ENCODE data around the gene KCNMB2.
A peak's percentile ranks its signal among the peaks of the same experiment; 100 is the strongest.

Gene KCNMB2

GRCh38 chr3:178802259-178802658 is 266.0 kb downstream of the KCNMB2 start:
- Mint-ChIP-seq H3K27me3 (no peaks in the 10 kb centered on the region), H3K9me3 (no peaks in the 10 kb centered on the region), H3K36me3 (no peaks in the 10 kb centered on the region), H3K4me1 (no peaks in the 10 kb centered on the region), H3K27ac (no peak overlapping the region), H3K4me3 (no peak overlapping the region)

DNA sequence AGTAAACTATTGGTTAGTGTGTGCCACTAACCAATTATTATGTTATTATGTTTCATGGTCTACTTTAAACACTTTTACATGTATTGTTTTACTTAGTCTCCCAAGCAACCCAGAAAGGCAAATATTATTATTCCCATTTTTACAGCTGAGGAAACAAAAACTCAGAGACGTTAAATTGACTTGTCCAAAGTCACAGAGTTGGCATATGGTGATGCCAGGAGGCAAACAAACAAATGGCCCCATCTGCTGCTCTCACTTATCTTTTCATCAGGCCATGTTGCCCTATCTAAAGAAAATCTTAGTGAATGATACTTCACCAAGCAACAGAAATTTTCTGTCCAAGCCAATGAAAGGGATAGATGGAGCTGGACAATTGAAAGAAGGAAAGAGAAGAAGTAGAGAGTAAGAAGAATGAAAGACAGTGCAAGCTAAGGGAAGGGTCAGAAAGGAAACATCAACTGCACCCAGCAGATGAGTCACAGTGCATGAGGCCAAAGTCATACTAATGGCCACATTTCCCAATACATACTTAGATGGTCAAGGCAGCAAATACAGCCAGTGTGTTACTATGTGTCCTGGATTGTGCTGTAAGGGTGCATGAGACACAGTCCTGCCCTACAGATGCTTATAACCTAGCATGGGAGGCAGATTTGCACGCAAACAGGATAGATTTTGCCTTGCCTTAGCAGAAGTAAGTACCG is 266.9 kb downstream of the KCNMB2 start:
- peak overlapping the region; percentile 68 for H3K27ac Mint-ChIP-seq
- no peaks in the 10 kb centered on the region for H3K9me3 Mint-ChIP-seq

DNA sequence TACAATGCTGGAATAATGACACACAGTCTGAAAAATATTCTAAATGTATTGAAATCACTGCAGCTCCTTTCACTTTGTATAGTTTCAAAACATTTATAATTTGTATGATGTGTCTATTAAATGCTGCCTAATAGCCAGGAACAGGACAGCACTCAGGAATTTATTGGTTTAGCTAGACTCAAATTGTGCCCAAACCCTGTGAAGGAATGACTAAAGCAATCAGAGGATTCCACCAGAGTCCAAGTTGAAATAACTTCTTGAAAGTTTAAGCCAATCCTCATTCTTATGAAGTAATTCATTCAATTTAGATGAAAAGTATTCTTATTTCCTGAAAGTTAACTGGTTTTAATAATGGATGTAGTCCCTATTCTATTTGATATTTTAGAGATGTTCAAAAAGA is 268.4 kb downstream of the KCNMB2 start:
- H3K36me3 Mint-ChIP-seq = no peaks in the 10 kb centered on the region
- H3K27me3 Mint-ChIP-seq = no peaks in the 10 kb centered on the region
- no peak overlapping the region for H3K4me3 Mint-ChIP-seq
- H3K4me1 Mint-ChIP-seq = no peaks in the 10 kb centered on the region
- no peaks in the 10 kb centered on the region for H3K9me3 Mint-ChIP-seq
- H3K27ac Mint-ChIP-seq = no peak overlapping the region

More for the DNA sequence above, 266.9 kb downstream of the KCNMB2 start:
- H3K27me3 Mint-ChIP-seq = no peaks in the 10 kb centered on the region
- H3K4me3 Mint-ChIP-seq = no peak overlapping the region
- no peaks in the 10 kb centered on the region for H3K36me3 Mint-ChIP-seq
- H3K4me1 Mint-ChIP-seq = no peaks in the 10 kb centered on the region

DNA sequence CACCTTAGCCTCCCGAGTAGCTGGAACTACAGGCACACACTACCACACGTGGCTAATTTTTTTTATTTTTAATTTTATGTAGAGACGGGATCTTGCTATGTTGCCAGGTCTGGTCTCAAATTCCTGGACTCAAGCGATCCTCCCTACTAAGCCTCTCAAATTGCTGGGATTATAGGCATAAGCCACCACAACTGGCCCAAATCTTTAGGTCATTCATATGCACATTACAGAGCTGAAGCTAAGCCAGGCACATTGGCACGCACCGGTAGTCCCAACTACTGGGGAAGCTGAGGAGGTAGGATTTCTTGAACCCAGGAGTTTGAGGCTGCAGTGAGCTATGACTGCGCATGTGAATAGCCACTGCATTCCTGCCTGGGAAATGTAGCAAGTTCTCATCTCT is 269.5 kb downstream of the KCNMB2 start:
- H3K4me1 Mint-ChIP-seq = no peaks in the 10 kb centered on the region
- H3K36me3 Mint-ChIP-seq = no peaks in the 10 kb centered on the region
- H3K27me3 Mint-ChIP-seq = no peaks in the 10 kb centered on the region
- H3K27ac Mint-ChIP-seq = no peak overlapping the region
- no peaks in the 10 kb centered on the region for H3K9me3 Mint-ChIP-seq
- H3K4me3 Mint-ChIP-seq = no peak overlapping the region

- H3K9me3 Mint-ChIP-seq = no peaks in the 10 kb centered on the region
- no peaks in the 10 kb centered on the region for H3K36me3 Mint-ChIP-seq
- no peak overlapping the region for H3K27ac Mint-ChIP-seq
- no peaks in the 10 kb centered on the region for H3K4me1 Mint-ChIP-seq
- H3K4me3 Mint-ChIP-seq = no peak overlapping the region
- H3K27me3 Mint-ChIP-seq = no peaks in the 10 kb centered on the region
These were observed 270.4 kb downstream of the KCNMB2 start for GRCh38 chr3:178806651-178807050.

DNA sequence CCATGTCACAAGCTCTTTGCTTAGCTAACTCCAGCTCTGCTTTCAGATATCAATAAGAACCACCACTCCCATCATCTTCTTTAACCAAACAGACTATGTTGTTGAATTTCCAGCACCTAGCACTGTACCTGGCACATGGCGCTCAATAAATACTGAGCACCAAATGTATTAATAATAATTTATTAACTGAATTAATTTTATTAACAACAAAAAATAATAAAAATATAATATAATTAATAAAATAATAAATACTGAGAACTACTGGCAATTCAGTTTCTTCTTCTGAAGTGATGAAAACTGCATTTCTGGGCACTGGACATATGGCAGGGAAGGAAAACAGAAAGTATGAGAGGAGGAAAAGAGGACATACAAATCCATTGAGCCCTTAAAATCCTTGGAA is 271.5 kb downstream of the KCNMB2 start:
- Mint-ChIP-seq H3K4me3 (no peak overlapping the region), H3K4me1 (no peaks in the 10 kb centered on the region), H3K27ac (no peak overlapping the region), H3K9me3 (no peaks in the 10 kb centered on the region), H3K36me3 (no peaks in the 10 kb centered on the region), H3K27me3 (peaks cover 2% of the 10 kb centered on the region)

- H3K27me3 Mint-ChIP-seq = peaks cover 2% of the 10 kb centered on the region
- no peak overlapping the region for H3K4me3 Mint-ChIP-seq
- no peaks in the 10 kb centered on the region for H3K36me3 Mint-ChIP-seq
- no peak overlapping the region for H3K27ac Mint-ChIP-seq
- H3K4me1 Mint-ChIP-seq = no peaks in the 10 kb centered on the region
- no peaks in the 10 kb centered on the region for H3K9me3 Mint-ChIP-seq
These were observed 272.5 kb downstream of the KCNMB2 start for GRCh38 chr3:178808748-178809147.

DNA sequence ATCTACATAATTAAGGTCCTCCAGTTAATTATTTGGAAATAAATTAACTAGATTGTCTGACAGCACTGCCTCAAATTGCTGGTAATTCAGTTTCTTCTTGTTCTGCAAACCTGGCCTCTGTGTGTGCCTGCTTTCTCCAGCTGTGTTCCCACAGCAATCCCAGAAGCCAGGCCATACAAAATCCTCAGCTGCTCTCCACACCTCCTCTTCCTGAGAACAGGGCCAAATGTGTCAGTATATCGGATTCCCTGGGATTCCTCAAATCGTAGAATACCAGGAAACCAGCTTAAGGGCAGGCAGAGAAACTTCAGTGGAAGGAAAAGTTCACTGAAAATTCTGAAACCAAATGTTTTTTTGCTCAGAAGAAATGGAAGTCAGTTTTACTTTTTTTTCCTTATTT is 273.9 kb downstream of the KCNMB2 start:
- Mint-ChIP-seq H3K27ac (no peak overlapping the region), H3K36me3 (no peaks in the 10 kb centered on the region), H3K4me1 (no peaks in the 10 kb centered on the region)

DNA sequence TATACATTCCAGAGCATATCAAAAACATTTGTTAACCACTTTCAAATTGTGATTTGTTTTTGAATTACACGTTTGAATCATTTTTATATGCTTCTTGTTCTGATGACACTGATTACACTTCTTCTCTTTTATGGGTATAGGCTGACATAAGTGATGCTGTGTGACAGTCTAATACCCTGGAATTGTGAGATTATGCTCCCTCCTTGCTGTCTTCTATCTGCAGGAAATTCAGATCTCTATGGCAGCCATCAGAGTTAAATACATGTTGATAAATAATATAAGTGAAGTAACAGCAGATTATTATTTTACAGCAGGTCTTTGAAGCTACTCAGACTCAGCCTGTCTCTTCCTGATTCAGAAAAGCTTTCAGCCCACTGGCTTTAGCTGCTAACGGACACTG is 286.5 kb downstream of the KCNMB2 start:
- no peak overlapping the region for H3K27ac Mint-ChIP-seq
- H3K4me1 Mint-ChIP-seq = no peaks in the 10 kb centered on the region
- H3K36me3 Mint-ChIP-seq = no peaks in the 10 kb centered on the region
- H3K4me3 Mint-ChIP-seq = no peak overlapping the region
- H3K27me3 Mint-ChIP-seq = no peaks in the 10 kb centered on the region
- no peaks in the 10 kb centered on the region for H3K9me3 Mint-ChIP-seq

More for the DNA sequence above, 273.9 kb downstream of the KCNMB2 start:
- Mint-ChIP-seq H3K4me3 (no peak overlapping the region), H3K9me3 (no peaks in the 10 kb centered on the region), H3K27me3 (peaks cover 2% of the 10 kb centered on the region)

- no peaks in the 10 kb centered on the region for H3K4me1 Mint-ChIP-seq
- H3K4me3 Mint-ChIP-seq = no peak overlapping the region
- H3K27ac Mint-ChIP-seq = no peak overlapping the region
- no peaks in the 10 kb centered on the region for H3K9me3 Mint-ChIP-seq
- no peaks in the 10 kb centered on the region for H3K27me3 Mint-ChIP-seq
- H3K36me3 Mint-ChIP-seq = no peaks in the 10 kb centered on the region
These were observed 286.9 kb downstream of the KCNMB2 start for GRCh38 chr3:178823150-178823549.

- Mint-ChIP-seq H3K4me3 (no peak overlapping the region), H3K4me1 (no peaks in the 10 kb centered on the region), H3K36me3 (no peaks in the 10 kb centered on the region), H3K9me3 (no peaks in the 10 kb centered on the region), H3K27ac (no peak overlapping the region), H3K27me3 (no peaks in the 10 kb centered on the region)
These were observed 287.5 kb downstream of the KCNMB2 start for GRCh38 chr3:178823591-178824246.

- Mint-ChIP-seq H3K27ac (no peak overlapping the region), H3K36me3 (no peaks in the 10 kb centered on the region), H3K9me3 (no peaks in the 10 kb centered on the region), H3K4me3 (no peak overlapping the region), H3K4me1 (no peaks in the 10 kb centered on the region), H3K27me3 (peaks cover 2% of the 10 kb centered on the region)
These were observed 290.3 kb downstream of the KCNMB2 start for GRCh38 chr3:178826435-178827123.

DNA sequence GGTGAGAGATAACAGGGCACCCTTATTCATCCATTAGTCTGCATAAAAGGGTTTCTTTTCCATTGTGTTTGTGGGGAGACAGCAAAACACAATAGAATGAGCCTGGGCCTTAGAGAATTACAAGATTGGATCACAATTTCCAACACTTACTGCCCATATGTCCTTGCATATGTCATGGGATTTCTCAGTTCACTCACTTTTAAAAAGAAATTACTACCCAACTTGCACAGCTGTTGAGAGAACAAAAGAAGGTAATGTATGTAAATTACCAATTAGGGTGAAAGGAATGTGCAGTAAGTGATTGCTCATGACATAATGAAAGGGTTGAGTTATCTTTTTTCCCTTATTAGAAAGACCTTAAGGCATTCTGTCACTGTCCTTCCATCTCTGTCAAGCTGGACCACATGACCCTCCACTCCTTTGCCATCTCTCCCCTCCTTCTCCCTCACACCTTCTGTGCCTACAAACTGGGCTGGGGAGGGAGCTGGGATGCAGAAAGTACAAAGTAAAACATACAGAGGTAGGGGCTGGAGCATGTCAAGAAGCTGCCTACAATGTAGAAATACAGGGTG is 291.1 kb downstream of the KCNMB2 start:
- no peaks in the 10 kb centered on the region for H3K9me3 Mint-ChIP-seq
- H3K36me3 Mint-ChIP-seq = no peaks in the 10 kb centered on the region
- no peak overlapping the region for H3K4me3 Mint-ChIP-seq
- H3K4me1 Mint-ChIP-seq = no peaks in the 10 kb centered on the region
- no peak overlapping the region for H3K27ac Mint-ChIP-seq
- H3K27me3 Mint-ChIP-seq = peaks cover 2% of the 10 kb centered on the region

DNA sequence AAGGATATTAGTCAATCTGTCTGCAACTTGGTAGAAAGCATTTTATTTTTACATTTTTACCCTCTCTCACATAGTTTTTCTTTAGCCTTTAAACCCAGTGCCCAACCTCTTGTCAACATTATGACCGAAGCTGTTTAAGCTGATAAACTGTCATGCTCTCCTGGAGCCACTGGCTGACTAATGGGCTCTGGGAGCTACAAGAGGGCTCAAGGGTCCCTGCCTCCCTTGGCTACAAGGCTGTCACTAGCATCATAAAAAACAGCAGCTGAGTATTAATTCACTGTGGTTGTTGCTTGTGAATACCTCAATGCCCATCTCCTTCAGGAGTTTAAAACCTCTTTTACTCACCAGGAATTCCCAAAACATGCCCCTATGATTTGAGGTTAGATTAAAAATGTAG is 297.5 kb downstream of the KCNMB2 start:
- no peaks in the 10 kb centered on the region for H3K4me1 Mint-ChIP-seq
- peaks cover 11% of the 10 kb centered on the region for H3K27me3 Mint-ChIP-seq
- no peak overlapping the region for H3K4me3 Mint-ChIP-seq
- no peaks in the 10 kb centered on the region for H3K36me3 Mint-ChIP-seq
- no peaks in the 10 kb centered on the region for H3K9me3 Mint-ChIP-seq
- H3K27ac Mint-ChIP-seq = no peak overlapping the region

DNA sequence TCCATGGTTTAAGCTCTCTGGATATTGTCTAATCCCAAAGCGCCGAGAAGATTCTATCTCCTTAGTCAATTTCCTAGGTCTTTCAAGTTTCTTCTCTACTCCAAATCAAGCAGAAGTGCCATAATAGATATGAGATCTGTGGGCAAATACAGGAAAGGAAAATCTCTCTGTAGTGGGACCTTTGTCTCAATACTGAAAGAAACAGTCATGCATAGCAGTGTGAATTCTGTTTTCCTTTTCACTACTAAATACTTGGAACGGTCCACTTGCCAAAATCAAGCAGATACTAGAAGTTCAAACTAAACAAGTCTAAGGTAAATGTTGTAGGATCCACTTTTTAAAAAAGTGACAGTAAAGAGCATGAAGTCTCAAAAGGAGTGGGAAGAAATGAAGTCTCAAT is 298.8 kb downstream of the KCNMB2 start:
- Mint-ChIP-seq H3K36me3 (no peaks in the 10 kb centered on the region), H3K9me3 (no peaks in the 10 kb centered on the region), H3K27ac (no peak overlapping the region), H3K4me1 (no peaks in the 10 kb centered on the region), H3K4me3 (no peak overlapping the region), H3K27me3 (peaks cover 9% of the 10 kb centered on the region)

GRCh38 chr3:178837512-178837911 is 301.3 kb downstream of the KCNMB2 start:
- H3K27ac Mint-ChIP-seq = no peak overlapping the region
- H3K9me3 Mint-ChIP-seq = peaks cover 9% of the 10 kb centered on the region
- H3K27me3 Mint-ChIP-seq = peaks cover 8% of the 10 kb centered on the region
- H3K36me3 Mint-ChIP-seq = no peaks in the 10 kb centered on the region
- no peaks in the 10 kb centered on the region for H3K4me1 Mint-ChIP-seq
- no peak overlapping the region for H3K4me3 Mint-ChIP-seq
